ENCODE measurements around the gene FOXP1.

Gene FOXP1

GRCh38 chr3:70990185-70990584 is 593.3 kb downstream of the FOXP1 start:
- Histone ChIP-seq H3K27me3 (ENCODE audit: insufficient read depth, low read depth, severe bottlenecking) (no peaks in the 10 kb centered on the region), H3K36me3 (no peaks in the 10 kb centered on the region), H3K27ac (no peak overlapping the region), H3K9me3 (ENCODE audit: severe bottlenecking) (no peaks in the 10 kb centered on the region), H3K4me3 (ENCODE audit: low read depth, low read length) (no peak overlapping the region)
- no peak for DNase-seq
- no peak for TF ChIP-seq CTCF (IDR thresholded peaks at IDR 0.05; ENCODE audit: low read depth, low read length)

- H3K27me3 ChIP-seq (ENCODE audit: insufficient read depth, low read depth, severe bottlenecking): no peaks in the 10 kb centered on the region
- no peak for DNase-seq
- H3K36me3 ChIP-seq: no peaks in the 10 kb centered on the region
- TF ChIP-seq CTCF (IDR thresholded peaks at IDR 0.05; ENCODE audit: low read depth, low read length): no peak
- H3K9me3 ChIP-seq (ENCODE audit: severe bottlenecking): no peaks in the 10 kb centered on the region
- no peak overlapping the region for H3K4me3 ChIP-seq (ENCODE audit: low read depth, low read length)
- no peak overlapping the region for H3K27ac ChIP-seq
Observed at GRCh38 chr3:70989174-70989573, 594.4 kb downstream of the FOXP1 start.

GRCh38 chr3:70988111-70988510 is 595.4 kb downstream of the FOXP1 start:
- no peaks in the 10 kb centered on the region for H3K36me3 ChIP-seq
- H3K27ac ChIP-seq: no peak overlapping the region
- DNase-seq: no peak

GRCh38 chr3:70985572-70985971 is 598.0 kb downstream of the FOXP1 start:
- no peaks in the 10 kb centered on the region for H3K9me3 ChIP-seq (ENCODE audit: severe bottlenecking)
- no peak for DNase-seq
- no peaks in the 10 kb centered on the region for H3K36me3 ChIP-seq
- no peaks in the 10 kb centered on the region for H3K27me3 ChIP-seq (ENCODE audit: insufficient read depth, low read depth, severe bottlenecking)
- no peak overlapping the region for H3K27ac ChIP-seq
- TF ChIP-seq CTCF (IDR thresholded peaks at IDR 0.05; ENCODE audit: low read depth, low read length): no peak
- H3K4me3 ChIP-seq (ENCODE audit: low read depth, low read length): no peak overlapping the region

More at GRCh38 chr3:70988111-70988510, 595.4 kb downstream of the FOXP1 start:
- H3K4me3 ChIP-seq (ENCODE audit: low read depth, low read length): no peak overlapping the region
- no peak for TF ChIP-seq CTCF (IDR thresholded peaks at IDR 0.05; ENCODE audit: low read depth, low read length)
- no peaks in the 10 kb centered on the region for H3K9me3 ChIP-seq (ENCODE audit: severe bottlenecking)
- no peaks in the 10 kb centered on the region for H3K27me3 ChIP-seq (ENCODE audit: insufficient read depth, low read depth, severe bottlenecking)

GRCh38 chr3:70984776-70985482 is 598.6 kb downstream of the FOXP1 start:
- H3K36me3 ChIP-seq: no peaks in the 10 kb centered on the region
- no peak overlapping the region for H3K4me3 ChIP-seq (ENCODE audit: low read depth, low read length)
- no peak for DNase-seq
- no peak for TF ChIP-seq CTCF (IDR thresholded peaks at IDR 0.05; ENCODE audit: low read depth, low read length)
- no peak overlapping the region for H3K27ac ChIP-seq
- H3K9me3 ChIP-seq (ENCODE audit: severe bottlenecking): no peaks in the 10 kb centered on the region
- no peaks in the 10 kb centered on the region for H3K27me3 ChIP-seq (ENCODE audit: insufficient read depth, low read depth, severe bottlenecking)

GRCh38 chr3:70982700-70983140 is 600.8 kb downstream of the FOXP1 start:
- H3K27ac ChIP-seq: no peak overlapping the region
- H3K4me3 ChIP-seq (ENCODE audit: low read depth, low read length): no peak overlapping the region
- no peaks in the 10 kb centered on the region for H3K9me3 ChIP-seq (ENCODE audit: severe bottlenecking)
- no peaks in the 10 kb centered on the region for H3K36me3 ChIP-seq
- TF ChIP-seq CTCF (IDR thresholded peaks at IDR 0.05; ENCODE audit: low read depth, low read length): no peak
- no peaks in the 10 kb centered on the region for H3K27me3 ChIP-seq (ENCODE audit: insufficient read depth, low read depth, severe bottlenecking)
- DNase-seq: no peak

All from WERI-Rb-1 (cell line).